Measurements from ENCODE around the gene CRHR2. TPM values are rescaled to one million over a fixed set of nuclear protein-coding genes. Genes with fewer than 3 reads are reported as not detected.

CRHR2 gene
- total RNA-seq, 2 donors from 2014 or later, result not detected

- Mint-ChIP-seq H3K27ac (peak overlapping the region; percentile 12 to 90), H3K36me3 (peaks cover 16 to 52% of the 10 kb centered on the region in 2 donors), H3K9me3 (no peaks in the 10 kb centered on the region)
- peak in 1 of 2 donors; percentile 25 for ATAC-seq
- DNase-seq (ENCODE audit: low spot score in 2 of 2), result no peak
These were observed 57.0 kb downstream of the CRHR2 start for GRCh38 chr7:30625283-30625682.

- Mint-ChIP-seq H3K9me3 (no peaks in the 10 kb centered on the region), H3K36me3 (peaks cover 28 to 54% of the 10 kb centered on the region in 2 donors), H3K27ac (no peak overlapping the region)
- DNase-seq (ENCODE audit: low spot score in 2 of 2), result no peak
- ATAC-seq, result no peak
These were observed 63.3 kb downstream of the CRHR2 start for GRCh38 chr7:30618961-30619360.

- peaks cover 29 to 53% of the 10 kb centered on the region in 2 donors for H3K36me3 Mint-ChIP-seq
- ATAC-seq, result no peak
- no peak for DNase-seq (ENCODE audit: low spot score in 2 of 2)
- no peaks in the 10 kb centered on the region for H3K9me3 Mint-ChIP-seq
- peak overlapping the region in 1 of 2 donors; percentile 79 for H3K27ac Mint-ChIP-seq
These were observed 64.1 kb downstream of the CRHR2 start for GRCh38 chr7:30618080-30618676.

GRCh38 chr7:30617359-30617758 is 64.9 kb downstream of the CRHR2 start:
- ATAC-seq, result no peak

GRCh38 chr7:30616318-30616717 is 65.9 kb downstream of the CRHR2 start:
- Mint-ChIP-seq H3K36me3 (peaks cover 20 to 55% of the 10 kb centered on the region in 2 donors), H3K9me3 (no peaks in the 10 kb centered on the region), H3K27ac (no peak overlapping the region)
- no peak for DNase-seq (ENCODE audit: low spot score in 2 of 2)
- no peak for ATAC-seq

More at GRCh38 chr7:30617359-30617758, 64.9 kb downstream of the CRHR2 start:
- DNase-seq (ENCODE audit: low spot score in 2 of 2), result no peak
- peaks cover 29 to 58% of the 10 kb centered on the region in 2 donors for H3K36me3 Mint-ChIP-seq
- H3K9me3 Mint-ChIP-seq, result no peaks in the 10 kb centered on the region
- peak overlapping the region in 1 of 2 donors; percentile 24 for H3K27ac Mint-ChIP-seq

- Mint-ChIP-seq H3K9me3 (no peaks in the 10 kb centered on the region), H3K36me3 (peaks cover 23 to 65% of the 10 kb centered on the region in 2 donors), H3K27ac (peak overlapping the region; percentile 73 to 78)
- ATAC-seq, result no peak
- no peak for DNase-seq (ENCODE audit: low spot score in 2 of 2)
These were observed 68.6 kb downstream of the CRHR2 start for GRCh38 chr7:30613366-30614325.

GRCh38 chr7:30612658-30613265 is 69.5 kb downstream of the CRHR2 start:
- no peaks in the 10 kb centered on the region for H3K9me3 Mint-ChIP-seq
- DNase-seq (ENCODE audit: low spot score in 2 of 2) (no peak), ATAC-seq (peak; percentile 58 to 75)
- H3K36me3 Mint-ChIP-seq, result peaks cover 23 to 64% of the 10 kb centered on the region in 2 donors
- peak overlapping the region; percentile 78 to 79 for H3K27ac Mint-ChIP-seq

- Mint-ChIP-seq H3K9me3 (no peaks in the 10 kb centered on the region), H3K36me3 (peaks cover 19 to 51% of the 10 kb centered on the region in 2 donors), H3K27ac (peak overlapping the region in 1 of 2 donors; percentile 2)
- DNase-seq (ENCODE audit: low spot score in 2 of 2) (no peak), ATAC-seq (no peak)
These were observed 76.4 kb downstream of the CRHR2 start for GRCh38 chr7:30605832-30606231.

- Mint-ChIP-seq H3K36me3 (peaks cover 19 to 55% of the 10 kb centered on the region in 2 donors), H3K27ac (no peak overlapping the region), H3K9me3 (no peaks in the 10 kb centered on the region)
- DNase-seq (ENCODE audit: low spot score in 2 of 2), result no peak
- ATAC-seq, result peak in 1 of 2 donors; percentile 32
These were observed 77.4 kb downstream of the CRHR2 start for GRCh38 chr7:30604901-30605300.

Other genes with a start within 250 kb of the CRHR2 start
- 10 to 100 TPM in 1 of 2 donors, 1 to 10 TPM in 1; 8.2 to 17.2 TPM for gene NOD1, start 203.7 kb downstream of the CRHR2 start, total RNA-seq
- 10 to 100 TPM; 69.3 to 72.9 TPM for gene GGCT, start 177.6 kb downstream of the CRHR2 start, total RNA-seq
- gene GARS1, start 87.6 kb downstream of the CRHR2 start, total RNA-seq, result 100 to 1,000 TPM; 167 to 263 TPM
- under 1 TPM in 1 of 2 donors, not detected in 1; 0.33 TPM for gene INMT, start 69.7 kb upstream of the CRHR2 start, total RNA-seq
- 1 to 10 TPM in 1 of 2 donors, under 1 TPM in 1; 0.32 to 1.9 TPM for gene MINDY4, start 89.0 kb upstream of the CRHR2 start, total RNA-seq
- gene AQP1, start 229.4 kb upstream of the CRHR2 start, total RNA-seq, result under 1 TPM in 1 of 2 donors, not detected in 1; 0.11 TPM

Data from activated naive CD4-positive, alpha-beta T cell treated with anti-CD3 and anti-CD28 coated beads, Interleukin-2, amount 50 U/mL, for 72 hours (primary cell).